Mammary epithelial cell (primary cell): ENCODE measurements around the gene ZNF804B.

ENCODE experiments used
- EZH2 ChIP-seq: IDR thresholded peaks from 2 replicates; pipeline ENCODE4 v1.6.1; 2012; ENCODE audit warnings: low read length, inconsistent platforms, borderline replicate concordance
- TF ChIP-seq, protein P1 (sequence below), 2 donors: IDR thresholded peaks in 1 of 2; conservative IDR thresholded peaks in 1 of 2; 2 replicates each; pipeline ENCODE4 v1.5.1; 2011 to 2012; ENCODE audit warnings: inconsistent platforms in 2 of 2, low read length in 2 of 2, mild to moderate bottlenecking in 2 of 2, control low read depth in 1 of 2, low read depth in 1 of 2; ENCODE audit not compliant: insufficient read depth in 1 of 2; ENCODE audit errors: extremely low read depth in 1 of 2

DNA sequence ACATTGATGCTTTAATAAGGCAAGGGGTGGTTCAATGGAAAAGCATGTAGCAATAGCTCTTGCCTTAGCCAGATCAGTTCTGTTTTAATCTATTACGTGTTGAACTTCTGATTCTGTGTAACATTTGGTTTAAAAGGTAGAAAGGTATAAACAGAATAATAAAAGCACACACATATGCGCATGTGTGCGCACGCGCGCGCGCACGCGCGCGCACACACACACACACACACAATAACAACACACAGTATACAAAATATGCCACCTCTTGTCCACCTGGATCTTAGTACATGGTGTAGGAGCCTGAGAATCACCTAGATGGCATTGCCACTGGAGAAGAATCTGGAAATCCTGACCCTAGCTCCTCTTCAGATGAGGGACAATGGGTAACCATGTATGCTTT lies 85.6 kb downstream of the ZNF804B start:
- TF ChIP-seq, protein P1, sequence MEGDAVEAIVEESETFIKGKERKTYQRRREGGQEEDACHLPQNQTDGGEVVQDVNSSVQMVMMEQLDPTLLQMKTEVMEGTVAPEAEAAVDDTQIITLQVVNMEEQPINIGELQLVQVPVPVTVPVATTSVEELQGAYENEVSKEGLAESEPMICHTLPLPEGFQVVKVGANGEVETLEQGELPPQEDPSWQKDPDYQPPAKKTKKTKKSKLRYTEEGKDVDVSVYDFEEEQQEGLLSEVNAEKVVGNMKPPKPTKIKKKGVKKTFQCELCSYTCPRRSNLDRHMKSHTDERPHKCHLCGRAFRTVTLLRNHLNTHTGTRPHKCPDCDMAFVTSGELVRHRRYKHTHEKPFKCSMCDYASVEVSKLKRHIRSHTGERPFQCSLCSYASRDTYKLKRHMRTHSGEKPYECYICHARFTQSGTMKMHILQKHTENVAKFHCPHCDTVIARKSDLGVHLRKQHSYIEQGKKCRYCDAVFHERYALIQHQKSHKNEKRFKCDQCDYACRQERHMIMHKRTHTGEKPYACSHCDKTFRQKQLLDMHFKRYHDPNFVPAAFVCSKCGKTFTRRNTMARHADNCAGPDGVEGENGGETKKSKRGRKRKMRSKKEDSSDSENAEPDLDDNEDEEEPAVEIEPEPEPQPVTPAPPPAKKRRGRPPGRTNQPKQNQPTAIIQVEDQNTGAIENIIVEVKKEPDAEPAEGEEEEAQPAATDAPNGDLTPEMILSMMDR (conservative IDR thresholded peaks at IDR 0.05 in 1 of 2, IDR thresholded peaks at IDR 0.05 in 1 of 2; ENCODE audit: extremely low read depth in 1 of 2, insufficient read depth in 1 of 2, low read depth in 1 of 2, low read length in 2 of 2) = no peak
- TF ChIP-seq EZH2 = no peak
